A549 (cell line): Measurements from ENCODE around the gene SIPA1. TPM values are rescaled to one million over a fixed set of nuclear protein-coding genes. Genes with fewer than 3 reads are reported as not detected.

Experiments
- ATAC-seq, 2 experiments: fragments of 200-7000 bp in 1 of 2; fragments of >200 bp in 1 of 2; cut with Nextera tagmentation in 1 of 2; cut with Tn5 transposase in 1 of 2; 3 replicates each; pipeline versions ENCODE4 v1.8.0 to v1.9.1; 2018 to 2020; ENCODE audit warnings: mild to moderate bottlenecking in 1 of 2, moderate library complexity in 1 of 2
- CTCF ChIA-PET: fragments of 300-600 bp; sonication (Branson Sonifier 250); formaldehyde crosslinking; extraction: SDS; loops from one replicate; lab custom pipeline; 2021; ENCODE audit warnings: antibody characterized with exemption, inconsistent platforms; lab: Yijun Ruan, JAX
- POLR2A ChIA-PET: fragments of 350-600 bp; formaldehyde crosslinking; extraction: SDS; loops from one replicate; lab custom pipeline; 2021; ENCODE audit warnings: antibody characterized with exemption, inconsistent platforms; lab: Yijun Ruan, JAX
- DNase-seq, 2 experiments: peaks; one replicate each; pipeline versions ENCODE4 v3.0.0 to v3.0.0-alpha.2; 2011 to 2016; ENCODE audit warnings: low read depth in 1 of 2, low spot score in 1 of 2
- FAIRE-seq: peaks from 2 replicates; lab custom pipeline; 2011; peaks lifted over from hg19 to GRCh38; lab: Jason Lieb, UNC
- H3K27ac ChIP-seq, 2 experiments: fragments of >200 bp; sonication (Bioruptor Twin); formaldehyde crosslinking; 3 replicates each; pipeline ENCODE4 v1.5.1; 2016 to 2017
- H3K4me1 ChIP-seq: fragments of >200 bp; sonication (Bioruptor Twin); formaldehyde crosslinking; 3 replicates; pipeline ENCODE4 v1.6.1; 2016
- H3K4me2 ChIP-seq: fragments of >200 bp; sonication (Bioruptor Twin); formaldehyde crosslinking; 3 replicates; pipeline ENCODE4 v1.6.1; 2016
- H3K4me3 ChIP-seq: fragments of >200 bp; sonication (Bioruptor Twin); formaldehyde crosslinking; 3 replicates; pipeline ENCODE4 v1.5.1; 2016
- H3K9me3 ChIP-seq: fragments of >200 bp; sonication (Bioruptor Twin); formaldehyde crosslinking; 3 replicates; pipeline ENCODE4 v1.6.1; 2016
- BHLHE40 ChIP-seq: IDR thresholded peaks from 2 replicates; pipeline ENCODE4 v1.6.1; 2012; ENCODE audit warnings: low read depth, low read length, inconsistent platforms
- CHD2 ChIP-seq: fragments of 150-350 bp; IDR thresholded peaks from 2 replicates; pipeline ENCODE4 v1.6.1; 2014; ENCODE audit warnings: low read length; ENCODE audit not compliant: partially characterized antibody
- EP300 ChIP-seq, 2 experiments: fragments of >200 bp; sonication (Bioruptor Twin); formaldehyde crosslinking; IDR thresholded peaks; 2 replicates in 1 of 2; 3 replicates in 1 of 2; pipeline ENCODE4 v1.6.1; 2016 to 2017
- ESRRA ChIP-seq: fragments of 150-350 bp; IDR thresholded peaks from 2 replicates; pipeline ENCODE4 v1.6.1; 2014; ENCODE audit warnings: mild to moderate bottlenecking, low read length, borderline replicate concordance
- JUN ChIP-seq, 2 experiments: fragments of >200 bp; sonication (Bioruptor Twin); formaldehyde crosslinking; IDR thresholded peaks; 2 replicates in 1 of 2; 3 replicates in 1 of 2; pipeline ENCODE4 v1.6.1; 2016 to 2017
- MAZ ChIP-seq: fragments of 150-350 bp; IDR thresholded peaks from 2 replicates; pipeline ENCODE4 v1.6.1; 2014; ENCODE audit warnings: antibody characterized with exemption, low read depth, low read length, borderline replicate concordance
- NPAS2 ChIP-seq: fragments of 250-450 bp; sonication (Bioruptor Pico); IDR thresholded peaks from 2 replicates; pipeline ENCODE4 v1.8.0; 2022; ENCODE audit warnings: mild to moderate bottlenecking, moderate library complexity, borderline replicate concordance
- PHF8 ChIP-seq: fragments of 200-600 bp; sonication (generic); IDR thresholded peaks from 2 replicates; pipeline ENCODE4 v1.6.1; 2016; ENCODE audit warnings: low read depth, mild to moderate bottlenecking, antibody characterized with exemption, moderate library complexity, borderline replicate concordance
- POLR2A ChIP-seq: IDR thresholded peaks from 2 replicates; pipeline ENCODE4 v1.6.1; 2012; ENCODE audit warnings: mild to moderate bottlenecking, low read length
- RARB ChIP-seq: fragments of 250-450 bp; sonication (Bioruptor Pico); IDR thresholded peaks from 2 replicates; pipeline ENCODE4 v1.8.0; 2021; ENCODE audit warnings: mild to moderate bottlenecking, moderate library complexity
- RFX5 ChIP-seq: fragments of 450-650 bp; IDR thresholded peaks from 2 replicates; pipeline ENCODE4 v1.7.1; 2014; ENCODE audit warnings: antibody characterized with exemption, mild to moderate bottlenecking, moderate library complexity
- RNF2 ChIP-seq: fragments of 200-600 bp; sonication (generic); IDR thresholded peaks from 2 replicates; pipeline ENCODE4 v1.6.1; 2016; ENCODE audit warnings: low read depth, mild to moderate bottlenecking, antibody characterized with exemption, moderate library complexity, borderline replicate concordance
- ZC3H11A ChIP-seq: fragments of 450-650 bp; IDR thresholded peaks from 2 replicates; pipeline ENCODE4 v1.6.1; 2014; ENCODE audit warnings: antibody characterized with exemption, mild to moderate bottlenecking
- WGBS: methylation state at CpG from one replicate; pipeline ENCODE4 v1.1.6; 2017; ENCODE audit errors: missing lambda C conversion rate; 5-methylcytosine and 5-hydroxymethylcytosine counted together
- polyA plus RNA-seq, 4 experiments: library from polyadenylated mRNA; depleted of rRNA in 3 of 4; stranded (reverse); fragments of >200 nt; fragmentation: RNase III in 1 of 4; extraction: RNeasy Plus Mini Kit Qiagen cat#74134 plus additional on column Dnase treatment in 1 of 4; gene quantifications; 2 replicates in 3 of 4; 3 replicates in 1 of 4; pipeline ENCODE4 v1.2.3, GENCODE V29; 2011 to 2017
- TF ChIP-seq, protein P1 (sequence below): IDR thresholded peaks from 2 replicates; pipeline ENCODE4 v1.6.1; 2012
- TF ChIP-seq, protein P2 (sequence below): IDR thresholded peaks from 2 replicates; pipeline ENCODE4 v1.6.1; 2012
- TF ChIP-seq, protein P3 (sequence below): fragments of 450-650 bp; IDR thresholded peaks from 2 replicates; pipeline ENCODE4 v1.6.1; 2014; ENCODE audit warnings: antibody characterized with exemption

The SIPA1 gene
- polyA plus RNA-seq, 2 of the 4 experiments (the other 2 are of a cell fraction), result 9.9 to 17.4 TPM

DNA sequence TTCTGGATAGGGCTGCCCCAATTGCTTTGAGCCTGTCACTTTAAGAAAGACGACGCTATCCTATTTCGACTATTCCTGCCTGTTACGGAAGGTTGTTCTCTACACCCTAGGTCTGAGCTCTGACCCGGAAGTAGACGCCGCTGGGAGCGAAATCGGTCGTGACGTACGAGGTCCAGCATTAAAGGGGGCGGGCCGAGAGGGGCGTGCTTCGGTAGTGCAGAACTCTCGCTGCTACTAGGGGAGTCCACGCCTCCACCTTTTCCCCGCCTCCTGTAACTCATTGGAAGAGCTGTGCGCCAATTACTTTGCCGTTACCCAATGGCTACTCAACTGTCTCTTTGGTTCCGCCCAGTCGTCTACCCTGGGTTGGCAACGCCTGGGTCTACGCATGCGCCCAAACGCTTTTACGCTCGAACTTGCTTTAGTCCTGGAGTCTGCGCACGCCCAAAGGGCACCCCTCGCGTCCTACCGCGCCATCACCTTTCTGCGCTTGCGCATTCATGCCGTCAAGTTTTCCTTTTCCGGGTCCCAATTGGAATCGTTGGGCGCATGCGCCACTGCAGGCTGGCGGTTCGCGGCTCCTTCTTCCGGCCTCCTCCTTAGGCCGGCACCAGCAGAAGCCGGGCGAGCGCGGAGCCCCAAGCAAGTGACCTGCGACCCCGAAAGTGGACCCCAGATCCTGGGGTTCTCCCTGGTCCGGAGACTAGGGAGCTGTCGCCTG is 22.5 kb upstream of the SIPA1 start, which contains the start of gene PCNX3:
Gene PCNX3, plus strand, starts transcription at position 548 of the 721 bp plus-strand sequence. CDS start 536 bp downstream, outside the sequence.
- 2% methylated on average over 51 of the region's 55 CpGs for WGBS
- POLR2A ChIA-PET, result interaction anchor here (0.6 to 1.4 kb wide), 20 partner anchors 9 to 387 kb away, joined by 3 to 10 read pairs (median 4); partner anchors contain the start of genes BANF1, EIF1AD, FAM89B and FIBP
- H3K9me3 ChIP-seq, result no peaks in the 10 kb centered on the region
- peak within 1 kb of the TSS; percentile 92 for H3K4me3 ChIP-seq
- H3K4me2 ChIP-seq, result peak within 1 kb of the TSS; percentile 98
- TF ChIP-seq POLR2A (peak; percentile 45), MAZ (0 out of 2 replicates have a peak, but pooled peaks have one; percentile 31), RFX5 (0 out of 2 replicates have a peak, but pooled peaks have one; percentile 20), ESRRA (peak; percentile 75; the same call in 1 of the 2 replicates), RNF2 (no peak), CHD2 (peak; percentile 13), PHF8 (no peak), JUN (IDR thresholded peaks at IDR 0.05) (peak in 1 of 2 experiments; percentile 75; a peak in 3 of 5 replicates)
- TF ChIP-seq, protein P1, sequence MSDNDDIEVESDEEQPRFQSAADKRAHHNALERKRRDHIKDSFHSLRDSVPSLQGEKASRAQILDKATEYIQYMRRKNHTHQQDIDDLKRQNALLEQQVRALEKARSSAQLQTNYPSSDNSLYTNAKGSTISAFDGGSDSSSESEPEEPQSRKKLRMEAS, result peak; percentile 86
- TF ChIP-seq, protein P2, sequence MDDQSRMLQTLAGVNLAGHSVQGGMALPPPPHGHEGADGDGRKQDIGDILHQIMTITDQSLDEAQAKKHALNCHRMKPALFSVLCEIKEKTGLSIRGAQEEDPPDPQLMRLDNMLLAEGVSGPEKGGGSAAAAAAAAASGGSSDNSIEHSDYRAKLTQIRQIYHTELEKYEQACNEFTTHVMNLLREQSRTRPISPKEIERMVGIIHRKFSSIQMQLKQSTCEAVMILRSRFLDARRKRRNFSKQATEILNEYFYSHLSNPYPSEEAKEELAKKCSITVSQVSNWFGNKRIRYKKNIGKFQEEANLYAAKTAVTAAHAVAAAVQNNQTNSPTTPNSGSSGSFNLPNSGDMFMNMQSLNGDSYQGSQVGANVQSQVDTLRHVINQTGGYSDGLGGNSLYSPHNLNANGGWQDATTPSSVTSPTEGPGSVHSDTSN, result peak; percentile 99
- peak; percentile 100 for DNase-seq
- H3K27ac ChIP-seq, result peak within 1 kb of the TSS; percentile 96 to 98
- ATAC-seq, result peak; percentile 78 to 86
- peak; percentile 100 for FAIRE-seq
- CTCF ChIA-PET, result interaction anchor here (0.7 to 20.1 kb wide), 6 partner anchors 11 to 270 kb away, joined by 3 to 249 read pairs (median 8); partner anchors contain the start of genes FAM89B and KCNK7
- H3K4me1 ChIP-seq, result peaks cover 39% of the 10 kb centered on the region

DNA sequence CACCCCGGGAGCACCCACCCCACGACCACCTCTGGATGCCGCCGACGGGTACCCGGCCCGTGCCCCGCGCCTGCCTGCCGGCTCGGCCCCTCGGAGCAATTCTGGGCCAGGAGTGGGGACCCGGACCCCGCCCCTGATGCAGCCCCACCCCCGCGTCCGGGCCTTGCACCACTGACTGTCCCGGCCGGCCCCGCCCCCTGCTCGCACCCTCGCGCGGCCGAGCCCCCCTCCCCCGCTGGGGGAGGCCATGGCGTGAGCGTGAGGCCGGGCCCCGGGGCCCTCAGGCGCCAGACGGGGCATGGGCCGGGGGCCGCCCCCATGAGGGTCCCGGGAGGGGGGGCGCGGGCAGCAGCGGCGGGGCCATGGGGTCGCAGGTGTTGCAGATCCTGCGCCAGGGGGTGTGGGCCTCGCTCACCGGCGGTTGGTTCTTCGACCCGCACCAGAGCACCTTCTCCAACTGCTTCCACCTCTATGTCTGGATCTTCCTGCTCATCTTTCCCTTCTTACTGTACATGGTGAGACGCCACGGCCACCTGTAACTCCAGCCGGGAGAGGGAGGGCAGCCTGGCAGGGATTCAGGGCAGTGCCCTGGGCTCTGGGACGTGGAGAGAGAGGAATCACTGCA is 21.8 kb upstream of the SIPA1 start:
- ATAC-seq (peak in 1 of 2 experiments; percentile 2; a peak in 1 of 6 replicates), DNase-seq (peak; percentile 46 to 47), FAIRE-seq (no peak)
- WGBS, result 0% methylated on average over 11 of the region's 50 CpGs
- H3K9me3 ChIP-seq, result no peaks in the 10 kb centered on the region
- TF ChIP-seq EP300 (IDR thresholded peaks at IDR 0.05) (no peak), JUN (IDR thresholded peaks at IDR 0.05) (peak in 1 of 2 experiments; percentile 16; a peak in 2 of 5 replicates)
- peaks cover 33% of the 10 kb centered on the region for H3K4me1 ChIP-seq
- ChIA-PET POLR2A (interaction anchor here (0.7 to 1.4 kb wide), 15 partner anchors 13 to 386 kb away, joined by 3 to 9 read pairs (median 4); partner anchors contain the start of genes BANF1, EIF1AD, FAM89B and FIBP), CTCF (interaction anchor here (0.9 to 20.1 kb wide), 8 partner anchors 10 to 406 kb away, joined by 3 to 249 read pairs (median 6); partner anchors contain the start of genes FAM89B and KCNK7)
- peak overlapping the region; percentile 87 for H3K4me3 ChIP-seq
- H3K27ac ChIP-seq, result peak overlapping the region; percentile 86 to 98
- H3K4me2 ChIP-seq, result peak overlapping the region; percentile 98

DNA sequence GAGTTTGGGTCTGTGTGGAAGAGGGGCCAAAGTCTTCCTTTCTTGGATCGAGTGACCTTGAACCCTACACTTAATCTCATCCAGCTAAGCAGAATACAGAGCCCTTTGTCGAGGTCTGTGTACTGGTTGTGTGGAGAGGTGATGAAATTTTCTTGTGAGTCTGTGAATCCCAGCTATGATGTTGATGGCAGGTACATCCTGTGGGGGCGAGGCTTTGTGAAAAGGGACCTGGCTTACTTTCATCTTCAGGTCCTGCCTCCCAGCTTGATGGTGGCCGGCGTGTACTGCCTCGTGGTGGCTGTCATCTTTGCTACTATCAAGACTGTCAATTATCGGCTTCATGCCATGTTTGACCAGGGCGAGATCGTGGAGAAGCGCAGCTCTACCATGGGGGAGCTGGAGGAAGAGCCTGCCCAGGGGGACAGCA is 21.3 kb upstream of the SIPA1 start:
- peak overlapping the region; percentile 86 to 98 for H3K27ac ChIP-seq
- peak overlapping the region; percentile 98 for H3K4me2 ChIP-seq
- no peak for ATAC-seq
- H3K4me3 ChIP-seq, result peak overlapping the region; percentile 87
- ChIA-PET CTCF (interaction anchor here (1.0 to 1.7 kb wide), 5 partner anchors 10 to 406 kb away, joined by 3 to 17 read pairs (median 4); no protein-coding TSS in a partner anchor), POLR2A (no interaction called here)
- H3K9me3 ChIP-seq, result no peaks in the 10 kb centered on the region
- FAIRE-seq, result no peak
- no peak for TF ChIP-seq RARB (CRISPR knock-in tag)
- no peak for TF ChIP-seq NPAS2 (CRISPR knock-in tag)
- TF ChIP-seq, protein P3, sequence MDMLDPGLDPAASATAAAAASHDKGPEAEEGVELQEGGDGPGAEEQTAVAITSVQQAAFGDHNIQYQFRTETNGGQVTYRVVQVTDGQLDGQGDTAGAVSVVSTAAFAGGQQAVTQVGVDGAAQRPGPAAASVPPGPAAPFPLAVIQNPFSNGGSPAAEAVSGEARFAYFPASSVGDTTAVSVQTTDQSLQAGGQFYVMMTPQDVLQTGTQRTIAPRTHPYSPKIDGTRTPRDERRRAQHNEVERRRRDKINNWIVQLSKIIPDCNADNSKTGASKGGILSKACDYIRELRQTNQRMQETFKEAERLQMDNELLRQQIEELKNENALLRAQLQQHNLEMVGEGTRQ, result no peak
- TF ChIP-seq ZC3H11A, result no peak
- no peak for TF ChIP-seq BHLHE40
- H3K4me1 ChIP-seq, result peaks cover 28% of the 10 kb centered on the region
- 59% methylated on average over 9 of the region's 10 CpGs for WGBS
- no peak for DNase-seq
